ENCODE results near the gene CNNM4. TPM values are rescaled to one million over a fixed set of nuclear protein-coding genes. Genes with fewer than 3 reads are reported as not detected.

CNNM4 gene
- total RNA-seq, 1 experiment from 2014 or later, result 5.6 TPM

GRCh38 chr2:96841701-96842495 is 81.2 kb downstream of the CNNM4 start:
- Histone ChIP-seq H3K9me2 (replicated peaks; ENCODE audit: insufficient read depth, low read length) (no peaks in the 10 kb centered on the region), H3K27me3 (ENCODE audit: low read length) (no peaks in the 10 kb centered on the region), H3K36me3 (ENCODE audit: insufficient read depth, low read length) (peaks cover 6% of the 10 kb centered on the region; the same call in 1 of the 2 replicates), H3K27ac (ENCODE audit: low read length) (no peak overlapping the region), H2AFZ (ENCODE audit: low read length) (no peak overlapping the region), H3K79me2 (ENCODE audit: low read length) (no peaks in the 10 kb centered on the region), H3K9ac (ENCODE audit: low read length) (no peak overlapping the region), H3K4me3 (ENCODE audit: low read length) (no peak overlapping the region), H3K4me2 (ENCODE audit: low read depth, low read length, poor library complexity, severe bottlenecking) (no peak overlapping the region), H4K20me1 (ENCODE audit: insufficient read depth, low read depth, low read length) (no peaks in the 10 kb centered on the region), H3K9me3 (ENCODE audit: low read length) (no peaks in the 10 kb centered on the region), H3K4me1 (ENCODE audit: low read length) (peaks cover 21% of the 10 kb centered on the region)
- no peak for DNase-seq

GRCh38 chr2:96842600-96842999 is 81.9 kb downstream of the CNNM4 start:
- Histone ChIP-seq H3K9me3 (ENCODE audit: low read length) (no peaks in the 10 kb centered on the region), H3K27ac (ENCODE audit: low read length) (no peak overlapping the region), H3K4me2 (ENCODE audit: low read depth, low read length, poor library complexity, severe bottlenecking) (no peak overlapping the region), H2AFZ (ENCODE audit: low read length) (no peak overlapping the region), H3K79me2 (ENCODE audit: low read length) (no peaks in the 10 kb centered on the region), H4K20me1 (ENCODE audit: insufficient read depth, low read depth, low read length) (no peaks in the 10 kb centered on the region), H3K36me3 (ENCODE audit: insufficient read depth, low read length) (no peaks in the 10 kb centered on the region), H3K27me3 (ENCODE audit: low read length) (no peaks in the 10 kb centered on the region), H3K9me2 (replicated peaks; ENCODE audit: insufficient read depth, low read length) (no peaks in the 10 kb centered on the region), H3K4me3 (ENCODE audit: low read length) (no peak overlapping the region), H3K9ac (ENCODE audit: low read length) (no peak overlapping the region), H3K4me1 (ENCODE audit: low read length) (peaks cover 21% of the 10 kb centered on the region)
- DNase-seq, result no peak

- Histone ChIP-seq H3K79me2 (ENCODE audit: low read length) (no peaks in the 10 kb centered on the region), H3K9me3 (ENCODE audit: low read length) (no peaks in the 10 kb centered on the region), H3K27me3 (ENCODE audit: low read length) (no peaks in the 10 kb centered on the region), H3K27ac (ENCODE audit: low read length) (no peak within 1 kb of the TSS), H3K4me3 (ENCODE audit: low read length) (no peak within 1 kb of the TSS), H3K4me1 (ENCODE audit: low read length) (peaks cover 14% of the 10 kb centered on the region), H3K9ac (ENCODE audit: low read length) (no peak within 1 kb of the TSS), H3K4me2 (ENCODE audit: low read depth, low read length, poor library complexity, severe bottlenecking) (no peak within 1 kb of the TSS), H3K36me3 (ENCODE audit: insufficient read depth, low read length) (no peaks in the 10 kb centered on the region), H3K9me2 (replicated peaks; ENCODE audit: insufficient read depth, low read length) (no peaks in the 10 kb centered on the region), H4K20me1 (ENCODE audit: insufficient read depth, low read depth, low read length) (no peaks in the 10 kb centered on the region), H2AFZ (ENCODE audit: low read length) (no peak within 1 kb of the TSS)
- no peak for DNase-seq
Observed at GRCh38 chr2:96843538-96844268, 83.0 kb downstream of the CNNM4 start, which contains the start of gene ANKRD23. ANKRD23 (minus strand) TSS chr2:96844021; CDS start chr2:96843992, 29 bp downstream.

GRCh38 chr2:96844405-96844808 is 83.7 kb downstream of the CNNM4 start:
- H2AFZ ChIP-seq (ENCODE audit: low read length), result no peak overlapping the region
- H3K9ac ChIP-seq (ENCODE audit: low read length), result no peak overlapping the region
- H3K4me2 ChIP-seq (ENCODE audit: low read depth, low read length, poor library complexity, severe bottlenecking), result no peak overlapping the region
- H4K20me1 ChIP-seq (ENCODE audit: insufficient read depth, low read depth, low read length), result no peaks in the 10 kb centered on the region
- H3K9me2 ChIP-seq (replicated peaks; ENCODE audit: insufficient read depth, low read length), result no peaks in the 10 kb centered on the region
- H3K27me3 ChIP-seq (ENCODE audit: low read length), result no peaks in the 10 kb centered on the region
- no peaks in the 10 kb centered on the region for H3K9me3 ChIP-seq (ENCODE audit: low read length)
- H3K36me3 ChIP-seq (ENCODE audit: insufficient read depth, low read length), result no peaks in the 10 kb centered on the region
- DNase-seq, result no peak
- no peak overlapping the region for H3K4me3 ChIP-seq (ENCODE audit: low read length)
- H3K79me2 ChIP-seq (ENCODE audit: low read length), result no peaks in the 10 kb centered on the region
- H3K27ac ChIP-seq (ENCODE audit: low read length), result no peak overlapping the region
- H3K4me1 ChIP-seq (ENCODE audit: low read length), result peaks cover 7% of the 10 kb centered on the region

GRCh38 chr2:96846825-96847224 is 86.1 kb downstream of the CNNM4 start:
- Histone ChIP-seq H2AFZ (ENCODE audit: low read length) (no peak overlapping the region), H3K4me2 (ENCODE audit: low read depth, low read length, poor library complexity, severe bottlenecking) (no peak overlapping the region)

GRCh38 chr2:96847586-96847985 is 86.9 kb downstream of the CNNM4 start:
- DNase-seq, result peak; percentile 39
- Histone ChIP-seq H3K4me1 (ENCODE audit: low read length) (peaks cover 4% of the 10 kb centered on the region; the same call in 1 of the 2 replicates), H3K27ac (ENCODE audit: low read length) (no peak overlapping the region), H3K27me3 (ENCODE audit: low read length) (no peaks in the 10 kb centered on the region), H3K9me2 (replicated peaks; ENCODE audit: insufficient read depth, low read length) (no peaks in the 10 kb centered on the region), H3K9me3 (ENCODE audit: low read length) (no peaks in the 10 kb centered on the region), H3K79me2 (ENCODE audit: low read length) (no peaks in the 10 kb centered on the region; the same call in 1 of the 2 replicates), H3K4me2 (ENCODE audit: low read depth, low read length, poor library complexity, severe bottlenecking) (no peak overlapping the region), H4K20me1 (ENCODE audit: insufficient read depth, low read depth, low read length) (no peaks in the 10 kb centered on the region), H3K9ac (ENCODE audit: low read length) (no peak overlapping the region), H3K4me3 (ENCODE audit: low read length) (no peak overlapping the region), H2AFZ (ENCODE audit: low read length) (no peak overlapping the region), H3K36me3 (ENCODE audit: insufficient read depth, low read length) (peaks cover 7% of the 10 kb centered on the region)

More at GRCh38 chr2:96846825-96847224, 86.1 kb downstream of the CNNM4 start:
- H3K27ac ChIP-seq (ENCODE audit: low read length), result no peak overlapping the region
- H3K9me2 ChIP-seq (replicated peaks; ENCODE audit: insufficient read depth, low read length), result no peaks in the 10 kb centered on the region
- H3K9ac ChIP-seq (ENCODE audit: low read length), result no peak overlapping the region
- no peaks in the 10 kb centered on the region for H4K20me1 ChIP-seq (ENCODE audit: insufficient read depth, low read depth, low read length)
- H3K27me3 ChIP-seq (ENCODE audit: low read length), result no peaks in the 10 kb centered on the region
- no peaks in the 10 kb centered on the region; the same call in 1 of the 2 replicates for H3K79me2 ChIP-seq (ENCODE audit: low read length)
- H3K9me3 ChIP-seq (ENCODE audit: low read length), result no peaks in the 10 kb centered on the region
- H3K4me1 ChIP-seq (ENCODE audit: low read length), result peaks cover 4% of the 10 kb centered on the region; the same call in 1 of the 2 replicates
- peaks cover 7% of the 10 kb centered on the region for H3K36me3 ChIP-seq (ENCODE audit: insufficient read depth, low read length)
- DNase-seq, result no peak
- H3K4me3 ChIP-seq (ENCODE audit: low read length), result no peak overlapping the region

- H3K36me3 ChIP-seq (ENCODE audit: insufficient read depth, low read length), result peaks cover 7% of the 10 kb centered on the region
- peaks cover 4% of the 10 kb centered on the region; the same call in 1 of the 2 replicates for H3K4me1 ChIP-seq (ENCODE audit: low read length)
Observed at GRCh38 chr2:96848264-96848663, 87.6 kb downstream of the CNNM4 start.

GRCh38 chr2:96852667-96853066 is 92.0 kb downstream of the CNNM4 start:
- no peak for DNase-seq
- Histone ChIP-seq H3K27ac (ENCODE audit: low read length) (no peak overlapping the region), H3K4me1 (ENCODE audit: low read length) (peaks cover 18% of the 10 kb centered on the region), H4K20me1 (ENCODE audit: insufficient read depth, low read depth, low read length) (no peaks in the 10 kb centered on the region), H3K79me2 (ENCODE audit: low read length) (peaks cover 35% of the 10 kb centered on the region), H3K9me2 (replicated peaks; ENCODE audit: insufficient read depth, low read length) (no peaks in the 10 kb centered on the region), H3K36me3 (ENCODE audit: insufficient read depth, low read length) (peaks cover 7% of the 10 kb centered on the region), H3K9me3 (ENCODE audit: low read length) (no peaks in the 10 kb centered on the region), H3K9ac (ENCODE audit: low read length) (no peak overlapping the region), H2AFZ (ENCODE audit: low read length) (no peak overlapping the region), H3K4me3 (ENCODE audit: low read length) (no peak overlapping the region), H3K4me2 (ENCODE audit: low read depth, low read length, poor library complexity, severe bottlenecking) (no peak overlapping the region), H3K27me3 (ENCODE audit: low read length) (no peaks in the 10 kb centered on the region)

More at GRCh38 chr2:96848264-96848663, 87.6 kb downstream of the CNNM4 start:
- H3K9me3 ChIP-seq (ENCODE audit: low read length), result no peaks in the 10 kb centered on the region
- no peak overlapping the region for H3K4me3 ChIP-seq (ENCODE audit: low read length)
- H3K79me2 ChIP-seq (ENCODE audit: low read length), result no peaks in the 10 kb centered on the region; the same call in 1 of the 2 replicates
- no peak overlapping the region for H3K9ac ChIP-seq (ENCODE audit: low read length)
- H3K27me3 ChIP-seq (ENCODE audit: low read length), result no peaks in the 10 kb centered on the region
- no peaks in the 10 kb centered on the region for H4K20me1 ChIP-seq (ENCODE audit: insufficient read depth, low read depth, low read length)
- no peak for DNase-seq
- no peak overlapping the region for H2AFZ ChIP-seq (ENCODE audit: low read length)
- H3K9me2 ChIP-seq (replicated peaks; ENCODE audit: insufficient read depth, low read length), result no peaks in the 10 kb centered on the region
- H3K27ac ChIP-seq (ENCODE audit: low read length), result no peak overlapping the region
- H3K4me2 ChIP-seq (ENCODE audit: low read depth, low read length, poor library complexity, severe bottlenecking), result no peak overlapping the region

Measured in Karpas-422 (cell line).